Psoas muscle (tissue), 8 donors: ENCODE data around the gene FADD. TPM values are rescaled to one million over a fixed set of nuclear protein-coding genes. Genes with fewer than 3 reads are reported as not detected.

Experiments used
- ATAC-seq, 4 donors: fragments of 200-7000 bp; cut with Tn5 transposase; one replicate each; pipeline ENCODE4 v1.9.1; 2020; ENCODE audit warnings: moderate library complexity in 3 of 4, mild to moderate bottlenecking in 2 of 4
- DNase-seq, 2 donors: peaks; one replicate each; pipeline ENCODE4 v3.0.0-alpha.2; 2020
- H3K27ac ChIP-seq: fragments of 200-600 bp; one replicate; pipeline ENCODE4 v1.8.0; 2022
- H3K27me3 ChIP-seq, 3 donors: fragments of 200-600 bp in 1 of 3; one replicate each; pipeline versions ENCODE4 v1.6.1 to v1.8.0; 2013 to 2022; ENCODE audit warnings: low read length in 2 of 3, mild to moderate bottlenecking in 2 of 3, moderate library complexity in 1 of 3; ENCODE audit not compliant: insufficient read depth in 3 of 3
- H3K36me3 ChIP-seq, 2 donors: fragments of 200-600 bp in 1 of 2; one replicate each; pipeline versions ENCODE4 v1.6.1 to v1.8.0; 2013 to 2022; ENCODE audit warnings: low read depth in 1 of 2, mild to moderate bottlenecking in 1 of 2, moderate library complexity in 1 of 2; ENCODE audit not compliant: insufficient read depth in 1 of 2
- H3K4me1 ChIP-seq: fragments of 200-600 bp; one replicate; pipeline ENCODE4 v1.8.0; 2022
- H3K4me3 ChIP-seq: fragments of 200-600 bp; one replicate; pipeline ENCODE4 v1.8.0; 2022; ENCODE audit warnings: mild to moderate bottlenecking
- H3K9me3 ChIP-seq: fragments of 200-600 bp; one replicate; pipeline ENCODE4 v1.8.0; 2022
- CTCF ChIP-seq: fragments of 200-600 bp; IDR thresholded peaks from one replicate; pipeline ENCODE4 v1.8.0; 2022; ENCODE audit warnings: antibody characterized with exemption
- WGBS, 3 donors: extraction: QIAGEN DNeasy Blood & Tissue Kit; methylation state at CpG; one replicate each; pipeline versions ENCODE4 v1.1.6 to v1.1.7; 2013; 5-methylcytosine and 5-hydroxymethylcytosine counted together
- intact Hi-C, 2 donors: fragments of 100-400 bp; cut with DNase I; formaldehyde crosslinking; loops; one replicate each; pipeline versions ENCODE4 v1.11.0 to v1.14.2; 2022
- polyA plus RNA-seq, 3 donors: library from polyadenylated mRNA; stranded (reverse); fragments of 200-250 nt; gene quantifications; one replicate each; pipeline ENCODE4 v1.2.3, GENCODE V29; 2013
- total RNA-seq, 4 donors: library from RNA; stranded (reverse); fragmentation: NEBNext Ultra II Directional in 2 of 4; extraction: Animal tissue kit (Norgen Biotek cat#: 25700) in 2 of 4; gene quantifications; one replicate each; pipeline versions ENCODE4 v1.2.1 to v1.2.4, GENCODE V29; 2021 to 2023
- donor health status: healthy with polysubstance abuse.
- donor health status: DM: no; HTN: no; CAD: no; lungs with moderate emphysema.
- donor health status: Bipolar disorder and iron deficiency.
- donor health status: healthy.
- donor health status: DM: yes; HTN: yes; CAD: no.
- donor health status: DM: no; HTN: no; CAD: no.
- donor health status: DM: no; HTN: no; CAD: no.
- donor health status: DM: yes; HTN: yes; CAD: no.

The FADD gene
- total and polyA plus RNA-seq, 7 donors: 7.9 to 49.2 (median 10.7) TPM

DNA sequence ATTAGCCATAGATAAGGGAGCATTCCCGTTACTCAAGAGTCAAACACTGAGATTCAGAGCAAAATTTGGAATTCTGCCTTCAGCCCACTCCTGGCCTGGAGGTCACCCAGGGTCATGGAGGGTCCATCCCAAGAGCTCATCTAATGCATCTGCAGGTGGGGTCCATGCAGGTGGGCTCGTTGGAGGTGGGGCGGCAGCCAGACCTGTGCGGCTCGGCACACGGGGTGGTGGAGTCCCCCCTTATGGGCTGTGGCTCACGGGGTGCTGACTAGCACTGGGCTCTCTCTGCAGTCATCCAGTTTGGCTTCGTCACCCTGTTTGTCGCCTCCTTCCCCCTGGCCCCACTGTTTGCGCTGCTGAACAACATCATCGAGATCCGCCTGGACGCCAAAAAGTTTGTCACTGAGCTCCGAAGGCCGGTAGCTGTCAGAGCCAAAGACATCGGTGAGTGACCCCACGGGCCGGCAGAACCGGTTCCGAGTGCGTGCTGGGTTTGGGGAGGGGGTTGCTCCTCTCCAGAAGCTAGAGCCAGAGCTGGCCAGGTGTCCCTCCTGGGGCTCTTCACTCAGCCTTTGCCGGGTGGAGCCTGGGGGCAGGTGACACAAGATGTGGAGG lies 32.4 kb upstream of the FADD start:
- TF ChIP-seq CTCF: no peak
- no peak for ATAC-seq
- Histone ChIP-seq H3K27me3 (peaks cover 0 to 9% (median 2%) of the 10 kb centered on the region in 3 donors), H3K4me1 (no peaks in the 10 kb centered on the region), H3K36me3 (peaks cover 0 to 5% of the 10 kb centered on the region in 2 donors), H3K9me3 (no peaks in the 10 kb centered on the region), H3K27ac (no peak overlapping the region), H3K4me3 (no peak overlapping the region)
- intact Hi-C loops: no loop called here
- DNase-seq: no peak
- WGBS, 3 donors: 91 to 93% (median 93%) methylated on average over 22 of the region's 22 CpGs

GRCh38 chr11:70173018-70173417 lies 30.1 kb upstream of the FADD start:
- intact Hi-C loops: no loop called here
- WGBS, 3 donors: 79 to 85% (median 84%) methylated on average over 4 of the region's 4 CpGs

DNA sequence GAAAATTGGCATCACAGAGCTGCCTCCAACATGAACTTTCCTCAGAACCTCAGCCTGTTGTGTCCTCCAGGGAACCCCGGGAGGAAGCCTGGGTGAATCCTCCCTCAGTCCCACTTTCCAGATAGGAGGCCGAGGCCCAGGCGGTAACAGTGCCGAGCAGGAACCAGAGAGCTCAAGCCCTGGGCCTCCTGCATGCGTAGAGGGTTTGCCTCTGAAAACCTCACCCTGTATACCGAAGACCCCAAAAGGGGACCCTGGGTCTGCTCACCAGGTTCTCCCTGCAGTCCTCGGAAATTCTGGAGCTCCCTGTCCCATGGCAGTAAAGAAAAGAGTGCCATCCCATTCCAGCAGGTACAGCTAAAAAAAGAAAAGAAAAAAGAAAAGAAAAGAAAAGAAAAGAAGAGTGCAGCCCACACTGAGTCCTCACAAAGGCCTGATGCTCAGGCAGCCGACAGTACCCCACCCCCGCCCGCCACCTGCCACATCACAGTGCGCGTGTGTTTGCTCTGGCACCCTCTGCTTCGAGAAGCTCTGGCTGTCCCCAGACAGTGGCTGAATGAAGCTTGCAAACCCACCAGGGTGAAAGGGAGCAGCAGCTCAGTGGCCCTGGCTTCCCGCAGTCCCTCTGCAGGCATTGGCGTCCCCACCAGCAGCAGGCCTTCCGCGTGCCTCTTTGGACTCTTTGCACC lies 28.4 kb upstream of the FADD start:
- WGBS, 3 donors: 82 to 83% (median 82%) methylated on average over 17 of the region's 17 CpGs
- H3K27ac ChIP-seq: no peak overlapping the region
- H3K36me3 ChIP-seq: no peaks in the 10 kb centered on the region
- ATAC-seq (no peak), DNase-seq (no peak)
- no peaks in the 10 kb centered on the region for H3K4me1 ChIP-seq
- H3K4me3 ChIP-seq: no peak overlapping the region
- H3K27me3 ChIP-seq: no peaks in the 10 kb centered on the region
- intact Hi-C loops: no loop called here
- no peaks in the 10 kb centered on the region for H3K9me3 ChIP-seq
- no peak for TF ChIP-seq CTCF

More at GRCh38 chr11:70173018-70173417, 30.1 kb upstream of the FADD start:
- no peaks in the 10 kb centered on the region for H3K36me3 ChIP-seq
- ATAC-seq (no peak), DNase-seq (no peak)
- H3K27me3 ChIP-seq: peaks cover 0 to 5% (median 2%) of the 10 kb centered on the region in 3 donors
- TF ChIP-seq CTCF: no peak
- no peaks in the 10 kb centered on the region for H3K4me1 ChIP-seq
- H3K4me3 ChIP-seq: no peak overlapping the region
- no peaks in the 10 kb centered on the region for H3K9me3 ChIP-seq
- no peak overlapping the region for H3K27ac ChIP-seq

GRCh38 chr11:70175236-70175698 lies 27.8 kb upstream of the FADD start:
- 69 to 74% (median 71%) methylated on average over 15 of the region's 15 CpGs for WGBS, 3 donors
- TF ChIP-seq CTCF: no peak
- no peak overlapping the region for H3K27ac ChIP-seq
- H3K4me1 ChIP-seq: no peaks in the 10 kb centered on the region
- no peaks in the 10 kb centered on the region for H3K36me3 ChIP-seq
- DNase-seq (no peak), ATAC-seq (no peak)
- H3K9me3 ChIP-seq: no peaks in the 10 kb centered on the region
- intact Hi-C loops: no loop called here
- no peak overlapping the region for H3K4me3 ChIP-seq
- no peaks in the 10 kb centered on the region for H3K27me3 ChIP-seq
